Left lung (tissue), 10 donors: ENCODE measurements around the gene UROD. TPM values are rescaled to one million over a fixed set of nuclear protein-coding genes. Genes with fewer than 3 reads are reported as not detected.
"Not testable (repeated sequence)": the region's sequence is repeated elsewhere in the genome, so short reads cannot be mapped to it uniquely, and the experiment has no call there.

ENCODE experiments used
- ATAC-seq: fragments of 200-7000 bp; cut with Tn5 transposase; one replicate; pipeline ENCODE4 v1.9.1; 2020; ENCODE audit warnings: moderate library complexity
- DNase-seq, 4 donors: peaks; one replicate each; pipeline ENCODE4 v3.0.0-alpha.2; 2013 to 2020
- H3K27ac ChIP-seq, 2 donors: fragments of 200-600 bp; sonication (generic) in 1 of 2; one replicate each; pipeline versions ENCODE4 v1.5.0 to v1.8.0; 2020 to 2021
- H3K27me3 ChIP-seq, 2 donors: fragments of 200-600 bp; sonication (generic) in 1 of 2; one replicate each; pipeline versions ENCODE4 v1.5.0 to v1.8.0; 2020 to 2021
- H3K36me3 ChIP-seq, 2 donors: fragments of 200-600 bp; sonication (generic) in 1 of 2; one replicate each; pipeline versions ENCODE4 v1.5.0 to v1.8.0; 2020 to 2021
- H3K4me1 ChIP-seq, 2 donors: fragments of 200-600 bp; one replicate each; pipeline ENCODE4 v1.8.0; 2021
- H3K4me3 ChIP-seq, 2 donors: fragments of 200-600 bp; sonication (generic) in 1 of 2; one replicate each; pipeline versions ENCODE4 v1.5.0 to v1.8.0; 2020 to 2021; ENCODE audit warnings: mild to moderate bottlenecking in 1 of 2
- H3K9me3 ChIP-seq, 2 donors: fragments of 200-600 bp; sonication (generic) in 1 of 2; one replicate each; pipeline versions ENCODE4 v1.5.0 to v1.8.0; 2020 to 2021
- intact Hi-C, 2 donors: fragments of 100-400 bp; cut with DNase I; formaldehyde crosslinking; loops; one replicate each; pipeline versions ENCODE4 v1.11.2 to v1.14.2; 2022
- polyA plus RNA-seq, 6 donors: library from polyadenylated mRNA; unstranded; fragments of 120-200 nt; gene quantifications; one replicate each; pipeline ENCODE4 v1.2.1, GENCODE V29; 2013; ENCODE audit not compliant: insufficient read length in 6 of 6
- total RNA-seq, 2 donors: library from RNA; stranded (reverse); fragmentation: NEBNext Ultra II Directional; extraction: Animal tissue kit (Norgen Biotek cat#: 25700); gene quantifications; one replicate each; pipeline ENCODE4 v1.2.1, GENCODE V29; 2021
- TF ChIP-seq, protein P1 (sequence below), 2 donors: fragments of 200-600 bp; sonication (generic) in 1 of 2; IDR thresholded peaks; one replicate each; pipeline versions ENCODE4 v1.5.0 to v1.8.0; 2021; ENCODE audit warnings: antibody characterized with exemption in 2 of 2
- donor health status: DM: no; HTN: yes; CAD: no.
- donor health status: DM: no; HTN: no; CAD: no.

Gene UROD
- total and polyA plus RNA-seq, 8 donors = 65.2 to 102 (median 89.8) TPM

DNA sequence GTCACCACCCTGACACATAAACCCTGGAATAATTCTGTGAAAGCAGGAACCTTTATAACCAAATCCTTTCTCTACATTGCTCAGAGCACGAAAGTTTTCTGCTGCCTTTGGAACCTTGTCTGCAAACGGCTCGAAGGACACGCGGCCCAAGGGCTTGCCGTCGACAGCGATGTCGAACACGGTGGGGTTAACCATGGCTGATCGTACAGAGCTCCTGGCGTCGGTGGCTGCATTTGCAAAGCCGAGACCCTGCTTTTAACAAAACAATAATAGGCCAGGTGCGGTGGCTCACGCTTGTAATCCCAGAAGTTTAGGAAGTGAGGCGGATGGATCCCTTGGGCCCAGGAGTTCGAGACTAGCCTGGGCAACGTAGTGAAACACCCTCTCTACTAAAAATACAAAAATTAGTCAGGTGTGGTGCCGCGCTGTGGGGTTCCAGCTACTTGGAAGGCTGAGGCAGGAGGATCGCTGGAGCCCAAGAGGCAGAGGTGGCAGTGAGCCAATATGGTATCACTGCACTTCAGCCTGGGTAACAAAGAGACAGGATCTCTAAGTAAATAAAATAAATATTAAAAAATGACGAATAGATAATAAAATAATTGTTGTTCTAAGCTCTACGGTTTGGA is 23.4 kb upstream of the UROD start:
- Histone ChIP-seq H3K36me3 (no peaks in the 10 kb centered on the region), H3K27me3 (no peaks in the 10 kb centered on the region), H3K4me1 (peaks cover 9 to 18% of the 10 kb centered on the region in 2 donors), H3K4me3 (no peak overlapping the region), H3K27ac (no peak overlapping the region), H3K9me3 (no peaks in the 10 kb centered on the region)
- ATAC-seq (no peak), DNase-seq (no peak)
- intact Hi-C loops = no loop called here
- TF ChIP-seq, protein P1, sequence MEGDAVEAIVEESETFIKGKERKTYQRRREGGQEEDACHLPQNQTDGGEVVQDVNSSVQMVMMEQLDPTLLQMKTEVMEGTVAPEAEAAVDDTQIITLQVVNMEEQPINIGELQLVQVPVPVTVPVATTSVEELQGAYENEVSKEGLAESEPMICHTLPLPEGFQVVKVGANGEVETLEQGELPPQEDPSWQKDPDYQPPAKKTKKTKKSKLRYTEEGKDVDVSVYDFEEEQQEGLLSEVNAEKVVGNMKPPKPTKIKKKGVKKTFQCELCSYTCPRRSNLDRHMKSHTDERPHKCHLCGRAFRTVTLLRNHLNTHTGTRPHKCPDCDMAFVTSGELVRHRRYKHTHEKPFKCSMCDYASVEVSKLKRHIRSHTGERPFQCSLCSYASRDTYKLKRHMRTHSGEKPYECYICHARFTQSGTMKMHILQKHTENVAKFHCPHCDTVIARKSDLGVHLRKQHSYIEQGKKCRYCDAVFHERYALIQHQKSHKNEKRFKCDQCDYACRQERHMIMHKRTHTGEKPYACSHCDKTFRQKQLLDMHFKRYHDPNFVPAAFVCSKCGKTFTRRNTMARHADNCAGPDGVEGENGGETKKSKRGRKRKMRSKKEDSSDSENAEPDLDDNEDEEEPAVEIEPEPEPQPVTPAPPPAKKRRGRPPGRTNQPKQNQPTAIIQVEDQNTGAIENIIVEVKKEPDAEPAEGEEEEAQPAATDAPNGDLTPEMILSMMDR (IDR thresholded peaks at IDR 0.05) = no peak

DNA sequence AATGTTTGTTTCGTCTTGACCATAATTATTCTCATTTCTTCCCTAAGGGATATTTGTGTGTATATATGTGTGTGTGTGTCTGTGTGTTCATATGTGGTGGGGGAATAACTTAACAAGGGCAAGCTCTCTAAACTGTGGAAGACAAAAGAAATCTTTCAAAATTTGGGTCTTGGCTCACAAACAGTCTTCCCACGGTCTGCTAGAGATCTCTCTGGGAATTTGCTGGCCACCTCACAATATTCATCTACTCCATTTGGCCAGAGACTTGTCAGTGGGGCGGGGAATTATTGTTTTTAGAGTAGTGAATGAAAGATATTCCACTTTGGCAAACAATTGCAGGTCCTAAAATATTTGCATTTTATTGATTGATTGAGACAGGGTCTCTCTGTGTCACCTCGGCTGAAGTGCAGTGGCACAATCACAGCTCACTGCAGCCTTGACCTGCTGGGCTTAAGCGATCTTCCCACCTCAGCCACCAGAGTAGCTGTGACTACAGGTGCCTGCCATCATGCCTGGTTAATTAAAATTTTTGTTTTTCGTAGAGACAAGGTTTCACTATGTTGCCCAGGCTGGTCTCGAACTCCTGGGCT is 17.6 kb upstream of the UROD start:
- TF ChIP-seq, protein P1 (IDR thresholded peaks at IDR 0.05) = no peak

DNA sequence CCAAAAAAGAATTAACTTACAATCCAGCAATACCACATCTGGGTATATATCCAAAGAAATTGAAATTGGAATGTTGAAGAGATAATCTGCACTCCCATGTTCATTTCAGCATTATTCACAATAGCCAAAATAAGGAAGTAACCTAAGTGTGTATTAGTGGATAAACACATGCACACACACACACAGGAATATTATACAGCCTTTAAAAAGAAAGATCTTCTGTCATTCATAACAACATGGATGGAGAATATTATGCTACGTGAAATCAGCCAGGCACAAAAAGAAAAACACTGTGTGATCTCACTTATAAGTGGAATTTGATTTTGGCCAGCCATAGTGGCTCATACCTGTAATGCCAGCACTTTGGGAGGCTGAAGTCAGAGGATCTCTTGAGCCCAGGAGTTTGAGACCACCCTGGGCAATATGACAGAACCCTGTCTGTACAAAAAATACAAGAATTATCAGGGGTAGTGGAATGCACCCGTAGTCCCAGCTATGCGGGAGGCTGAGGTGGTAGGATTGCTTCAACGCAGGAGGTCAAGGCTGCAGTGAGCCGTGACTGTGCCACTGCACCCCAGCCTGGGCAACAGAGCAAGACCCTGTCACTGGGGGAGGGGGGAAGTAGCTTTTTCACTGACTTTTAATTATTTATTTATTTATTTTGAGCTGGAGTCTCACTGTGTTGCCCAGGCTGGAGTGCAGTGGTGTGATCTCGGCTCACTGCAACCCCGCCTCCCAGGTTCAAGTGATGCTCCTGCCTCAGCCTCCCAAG is 16.4 kb upstream of the UROD start:
- DNase-seq = no peak
- H3K4me1 ChIP-seq = peaks cover 0 to under 1% of the 10 kb centered on the region in 2 donors
- no peaks in the 10 kb centered on the region for H3K9me3 ChIP-seq
- H3K27me3 ChIP-seq = no peaks in the 10 kb centered on the region
- H3K4me3 ChIP-seq = no peak overlapping the region
- no peak for ATAC-seq
- H3K36me3 ChIP-seq = no peaks in the 10 kb centered on the region
- intact Hi-C loops = no loop called here
- no peak overlapping the region for H3K27ac ChIP-seq
- TF ChIP-seq, protein P1 (IDR thresholded peaks at IDR 0.05) = no peak

More for the DNA sequence above, 17.6 kb upstream of the UROD start:
- H3K9me3 ChIP-seq = no peaks in the 10 kb centered on the region
- H3K4me1 ChIP-seq = no peaks in the 10 kb centered on the region
- ATAC-seq (no peak), DNase-seq (no peak)
- intact Hi-C loops = no loop called here
- no peaks in the 10 kb centered on the region for H3K36me3 ChIP-seq
- H3K27ac ChIP-seq = no peak overlapping the region
- H3K4me3 ChIP-seq = no peak overlapping the region
- H3K27me3 ChIP-seq = no peaks in the 10 kb centered on the region

DNA sequence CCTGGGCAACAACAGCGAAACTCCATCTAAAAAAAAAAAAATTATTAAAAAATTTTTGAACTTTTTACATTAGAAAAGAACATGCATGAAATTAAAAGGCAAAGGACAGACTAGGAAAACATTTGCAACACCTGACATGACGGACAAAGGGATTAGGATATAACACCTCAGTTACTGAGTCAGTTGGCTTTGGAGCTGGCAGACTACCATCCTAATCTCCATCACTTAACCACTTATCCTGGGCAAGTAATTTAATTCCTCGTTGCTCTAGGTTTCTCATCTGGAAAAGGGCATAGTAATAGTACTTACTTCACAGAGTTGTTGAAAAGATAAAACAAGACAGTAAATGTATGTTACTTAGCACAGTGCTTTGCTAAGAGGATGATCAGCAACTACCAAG is 12.8 kb upstream of the UROD start:
- TF ChIP-seq, protein P1 (IDR thresholded peaks at IDR 0.05) = no peak
- DNase-seq (no peak), ATAC-seq (no peak)
- Histone ChIP-seq H3K36me3 (peaks cover 0 to 28% of the 10 kb centered on the region in 2 donors), H3K27me3 (no peaks in the 10 kb centered on the region), H3K4me1 (peaks cover 0 to 5% of the 10 kb centered on the region in 2 donors), H3K27ac (no peak overlapping the region), H3K4me3 (no peak overlapping the region), H3K9me3 (no peaks in the 10 kb centered on the region)
- intact Hi-C loops = no loop called here

DNA sequence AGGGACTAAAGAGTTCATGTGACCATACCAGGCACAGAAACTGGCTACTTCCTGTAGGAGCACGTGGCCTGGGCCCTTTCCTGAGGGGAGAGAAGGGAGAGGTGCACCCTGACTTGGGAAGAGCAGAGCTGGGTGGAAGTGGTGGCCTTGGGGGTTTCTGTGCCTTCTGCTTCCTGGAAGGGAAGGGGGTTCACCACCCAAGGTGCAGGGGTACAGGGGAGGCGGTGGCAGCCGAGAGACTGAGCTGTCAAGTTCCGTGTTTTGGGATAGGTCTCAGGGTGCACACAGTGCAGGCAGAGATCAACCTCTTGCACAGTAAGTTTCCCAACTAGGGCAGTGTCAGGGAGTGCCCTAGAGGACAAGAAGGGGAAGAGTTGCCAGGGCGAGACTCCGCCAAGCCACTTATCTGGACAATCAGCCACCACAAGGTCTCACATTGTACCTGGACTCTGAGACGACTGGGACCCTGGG is 11.0 kb upstream of the UROD start:
- H3K4me1 ChIP-seq = peaks cover 0 to 5% of the 10 kb centered on the region in 2 donors
- no peak overlapping the region for H3K4me3 ChIP-seq
- no peaks in the 10 kb centered on the region for H3K9me3 ChIP-seq
- ATAC-seq (peak; percentile 85), DNase-seq (peak in 1 of 4 donors; percentile 46)
- peaks cover 0 to 46% of the 10 kb centered on the region in 2 donors for H3K36me3 ChIP-seq
- H3K27me3 ChIP-seq = no peaks in the 10 kb centered on the region
- TF ChIP-seq, protein P1 (IDR thresholded peaks at IDR 0.05) = no peak
- H3K27ac ChIP-seq = peak overlapping the region in 1 of 2 donors; percentile 57
- intact Hi-C loops = no loop called here

DNA sequence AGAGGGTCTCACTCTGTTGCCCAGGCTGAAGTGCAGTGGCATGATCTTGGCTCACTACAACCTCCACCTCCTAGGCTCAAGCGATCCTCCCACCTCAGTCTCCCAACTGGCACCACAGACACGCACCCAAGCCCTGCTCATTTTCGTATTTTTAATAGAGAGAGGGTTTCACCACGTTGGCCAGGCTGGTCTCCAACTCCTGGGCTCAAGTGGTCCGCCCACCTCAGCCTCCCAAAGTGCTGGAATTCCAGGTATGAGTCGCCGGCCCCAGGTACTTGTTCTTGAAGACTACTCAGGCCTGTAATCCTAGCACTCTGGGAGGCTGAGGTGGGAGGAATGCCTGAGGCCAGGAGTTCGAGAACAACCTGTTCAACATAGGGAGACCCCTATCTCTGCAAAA is 10.5 kb upstream of the UROD start:
- DNase-seq, H3K9me3 ChIP-seq, H3K4me1 ChIP-seq, H3K27me3 ChIP-seq, ATAC-seq, intact Hi-C loops, H3K4me3 ChIP-seq: not testable (repeated sequence)
- Histone ChIP-seq H3K36me3 (peaks cover 0 to 51% of the 10 kb centered on the region in 2 donors), H3K27ac (peak overlapping the region in 1 of 2 donors; percentile 57)
